GM19240 (cell line): ENCODE data around the gene ANXA7.

Experiments
- DNase-seq: peaks from one replicate; pipeline ENCODE4 v3.0.0; 2011; ENCODE audit warnings: low spot score; ENCODE audit not compliant: insufficient read length

ANXA7 gene

GRCh38 chr10:73413528-73414229 lies at the start of gene ANXA7:
Gene ANXA7, minus strand, starts transcription at chr10:73414058. Its CDS starts 13,202 bp downstream, at chr10:73400856.
- peak; percentile 92 for DNase-seq

DNA sequence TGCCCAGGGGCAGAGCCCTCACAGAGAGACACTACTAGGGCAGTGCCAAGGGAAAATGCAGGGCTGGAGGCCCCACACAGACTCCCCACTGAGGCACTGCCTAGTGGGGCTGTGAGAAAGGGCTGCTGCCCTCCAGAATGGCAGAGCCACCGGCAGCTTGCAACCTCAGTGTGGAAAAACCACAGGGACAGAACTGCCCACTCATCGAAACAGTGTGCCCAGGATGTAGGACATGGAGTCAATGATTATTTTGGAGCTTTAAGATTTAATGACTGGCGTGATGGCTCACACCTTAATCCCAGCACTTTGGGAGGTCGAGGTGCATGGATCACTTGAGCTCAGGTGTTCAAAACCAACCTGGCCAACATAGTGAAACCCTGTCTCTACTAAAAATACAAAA lies 47.0 kb upstream of the ANXA7 start:
- DNase-seq, result no peak

GRCh38 chr10:73459683-73460314 lies 45.9 kb upstream of the ANXA7 start:
- DNase-seq, result no peak

GRCh38 chr10:73456187-73456890 lies 42.5 kb upstream of the ANXA7 start:
- no peak for DNase-seq

DNA sequence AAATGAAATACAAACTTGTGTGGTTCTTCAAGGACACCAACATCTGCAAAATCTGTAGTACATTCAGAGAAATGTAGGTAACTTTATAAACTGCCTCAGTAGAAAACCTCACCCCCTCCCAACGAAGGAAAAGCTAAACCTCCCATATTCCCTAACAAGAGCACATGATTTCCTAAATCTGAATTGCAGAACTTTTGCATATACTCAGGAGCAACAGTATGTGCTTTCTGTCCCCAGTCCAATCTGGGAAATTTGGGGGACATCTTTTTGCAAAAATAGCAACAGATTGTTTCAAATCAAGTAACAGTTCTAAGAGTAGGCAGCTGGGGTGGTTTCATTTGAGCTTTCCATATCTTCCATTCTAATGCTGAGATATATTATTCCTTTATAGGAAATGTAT lies 35.3 kb upstream of the ANXA7 start:
- DNase-seq, result no peak

- DNase-seq, result no peak
These were observed 34.5 kb upstream of the ANXA7 start for GRCh38 chr10:73448384-73448783.

- no peak for DNase-seq
These were observed 33.1 kb upstream of the ANXA7 start for GRCh38 chr10:73446926-73447325.

DNA sequence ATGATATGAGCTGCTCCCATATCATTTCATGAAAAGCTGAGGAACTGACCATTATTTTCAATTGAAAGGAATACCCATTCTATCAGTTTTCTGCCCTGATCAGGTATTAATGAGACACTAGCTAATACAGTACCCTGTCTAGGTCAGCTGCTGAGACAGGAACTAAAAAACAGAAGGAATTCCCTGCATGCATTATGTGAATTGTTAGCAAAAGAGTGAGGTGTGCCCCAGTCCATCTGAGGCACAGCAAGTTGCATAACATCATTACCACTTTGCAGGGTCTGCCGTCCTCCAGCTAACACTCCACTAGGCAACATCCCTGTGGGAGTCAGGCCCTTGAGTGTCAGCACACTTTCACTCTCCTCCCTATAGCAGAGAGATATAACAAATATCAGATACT lies 30.6 kb upstream of the ANXA7 start:
- no peak for DNase-seq

DNA sequence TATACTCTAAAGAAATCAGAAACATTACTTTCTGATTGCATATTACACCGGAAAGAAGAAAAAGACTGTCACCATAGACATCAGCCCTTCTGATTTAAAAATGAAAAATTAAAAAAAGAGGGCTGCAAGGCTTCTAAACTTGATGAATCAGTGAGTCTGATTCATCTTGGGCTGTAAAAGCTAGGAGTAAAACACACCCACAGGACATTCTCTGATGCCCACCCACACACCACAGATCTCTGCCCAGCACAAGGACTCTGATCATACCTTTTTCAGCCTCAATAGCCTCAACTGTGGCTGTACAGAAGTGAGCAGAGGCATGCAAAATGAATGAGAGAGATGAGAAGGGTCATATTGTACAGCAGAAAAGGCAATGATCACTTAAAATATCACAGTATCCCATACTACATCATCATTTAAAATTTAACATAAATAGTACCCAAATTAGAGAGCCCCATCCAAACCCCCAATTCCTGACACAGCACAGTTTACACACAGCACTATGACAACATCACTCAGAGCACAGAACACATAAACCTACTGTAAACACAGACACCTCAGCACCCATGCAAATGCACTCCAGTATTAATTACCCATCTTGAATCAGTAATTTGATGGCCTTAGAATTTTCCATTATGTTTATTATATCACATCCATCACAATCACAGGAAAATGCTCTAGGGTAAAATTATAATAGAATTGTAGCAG lies 25.9 kb upstream of the ANXA7 start:
- no peak for DNase-seq

DNA sequence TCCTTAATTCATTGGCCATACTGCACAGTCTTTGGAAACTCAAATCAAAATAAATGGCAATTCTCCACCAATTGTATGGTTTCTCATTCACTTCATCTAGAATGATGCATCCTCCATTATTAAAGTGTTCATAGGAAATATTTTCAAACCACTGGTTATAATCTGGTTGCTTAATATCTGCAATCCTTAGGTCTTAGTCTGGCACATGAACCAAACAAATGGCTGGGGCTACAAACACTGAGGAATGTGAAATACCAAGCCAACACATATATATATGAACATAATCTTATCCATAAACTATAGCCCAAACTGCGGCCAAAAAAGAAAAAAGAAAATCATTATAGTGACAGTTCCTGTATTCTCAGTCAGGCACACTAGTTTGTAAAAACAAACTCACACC lies 25.2 kb upstream of the ANXA7 start:
- no peak for DNase-seq

DNA sequence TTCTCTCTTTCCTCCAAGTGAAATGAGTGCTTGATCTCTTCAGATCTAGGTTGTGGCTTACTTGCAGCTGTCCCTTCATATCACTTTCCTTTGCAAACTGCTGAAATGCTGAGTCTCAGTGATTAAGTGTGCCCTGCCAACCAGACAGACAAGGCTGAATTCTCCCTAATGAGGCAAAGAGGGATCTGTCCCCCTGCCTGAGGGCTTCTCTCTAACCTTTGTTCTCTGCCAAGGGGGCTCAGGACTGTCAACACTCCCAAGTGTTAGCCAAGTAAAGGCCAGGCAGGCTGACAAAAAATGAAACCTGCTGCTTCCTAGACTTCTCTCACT lies 19.6 kb upstream of the ANXA7 start, which contains the start of gene MSS51:
Gene MSS51, minus strand, starts transcription at position 24 of the 330 bp plus-strand sequence. CDS start 5,277 bp downstream, outside the sequence.
- no peak for DNase-seq

DNA sequence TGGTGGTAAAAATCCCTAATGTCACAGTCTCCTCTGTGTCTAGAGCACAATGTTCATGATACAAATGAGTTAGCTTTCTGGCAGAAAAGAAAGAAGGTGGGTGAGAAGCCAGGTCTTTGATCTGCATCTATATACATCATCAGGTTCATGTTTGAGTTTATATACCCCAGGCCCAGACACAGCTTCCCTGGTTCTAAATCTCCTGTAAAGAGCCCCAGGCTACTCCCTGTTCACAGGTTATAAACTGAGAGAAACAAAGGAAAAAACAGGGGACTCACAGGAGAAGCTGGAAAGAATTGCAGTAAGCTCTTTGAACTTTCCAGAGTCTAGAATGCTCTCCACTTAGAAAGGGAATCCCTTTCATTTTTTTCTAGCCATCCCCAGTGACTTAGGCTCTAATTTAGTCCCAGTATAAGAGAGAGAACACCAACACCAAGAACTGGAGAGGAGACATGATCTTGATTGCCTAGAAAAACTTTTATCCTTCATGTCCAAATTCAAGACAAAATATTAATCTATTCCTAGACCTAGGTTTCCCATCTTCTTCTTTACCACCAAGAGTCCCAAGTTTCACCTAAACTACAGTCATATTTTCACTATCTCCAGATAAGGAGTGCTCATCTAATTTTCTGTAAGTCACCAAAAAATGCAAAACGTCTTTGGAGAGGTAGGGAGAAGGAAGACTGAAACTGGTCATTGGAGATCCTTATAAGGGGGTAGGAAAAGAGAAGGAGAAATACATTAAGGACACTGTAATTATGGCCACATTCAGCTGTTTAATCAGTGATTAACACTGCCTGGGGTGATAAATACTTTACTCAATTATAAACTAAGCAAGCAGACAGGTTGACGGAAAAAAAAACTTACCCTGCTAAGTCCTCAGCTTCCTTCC lies 19.0 kb upstream of the ANXA7 start:
- no peak for DNase-seq

DNA sequence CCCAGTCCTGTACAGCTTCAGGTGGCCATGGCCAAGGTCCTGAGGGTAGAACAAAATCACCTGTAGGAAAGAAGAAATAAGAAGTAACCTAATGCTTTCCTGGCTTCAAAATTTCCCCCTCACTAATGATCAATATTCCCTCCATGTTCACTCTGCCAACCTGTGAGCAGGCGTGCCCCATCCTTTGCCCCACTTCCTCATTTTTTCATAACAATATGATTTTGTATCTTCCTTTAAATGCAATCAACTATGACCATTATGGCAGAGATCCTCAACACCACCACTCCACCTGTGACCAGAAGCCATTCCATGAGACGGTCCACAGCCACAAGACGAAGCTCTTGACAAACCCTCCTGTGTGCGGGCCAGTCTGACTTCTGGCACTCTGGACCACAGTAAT lies 12.5 kb upstream of the ANXA7 start:
- DNase-seq, result no peak

GRCh38 chr10:73424478-73424877 lies 10.6 kb upstream of the ANXA7 start:
- DNase-seq, result no peak

- no peak for DNase-seq
These were observed 9.5 kb upstream of the ANXA7 start for GRCh38 chr10:73423309-73423708.

DNA sequence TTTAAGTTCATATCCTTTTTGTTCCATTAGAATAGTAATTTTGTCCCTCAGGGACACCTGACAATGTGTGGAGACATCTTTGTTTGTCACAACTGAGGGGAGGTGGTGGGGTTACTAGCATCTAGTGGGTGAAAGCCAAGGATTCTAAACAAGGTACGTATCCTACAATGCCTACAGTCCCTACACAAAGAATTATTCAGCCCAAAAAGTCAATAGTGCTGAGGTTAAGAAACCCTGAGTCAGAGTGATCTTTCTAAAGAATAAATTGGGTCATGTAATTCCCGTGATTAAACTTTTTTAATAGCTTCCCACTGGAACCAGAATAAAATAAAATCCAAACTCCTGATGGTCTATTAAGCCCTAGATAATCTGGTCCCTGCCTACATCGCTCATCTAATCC lies 2.7 kb upstream of the ANXA7 start:
- no peak for DNase-seq

DNA sequence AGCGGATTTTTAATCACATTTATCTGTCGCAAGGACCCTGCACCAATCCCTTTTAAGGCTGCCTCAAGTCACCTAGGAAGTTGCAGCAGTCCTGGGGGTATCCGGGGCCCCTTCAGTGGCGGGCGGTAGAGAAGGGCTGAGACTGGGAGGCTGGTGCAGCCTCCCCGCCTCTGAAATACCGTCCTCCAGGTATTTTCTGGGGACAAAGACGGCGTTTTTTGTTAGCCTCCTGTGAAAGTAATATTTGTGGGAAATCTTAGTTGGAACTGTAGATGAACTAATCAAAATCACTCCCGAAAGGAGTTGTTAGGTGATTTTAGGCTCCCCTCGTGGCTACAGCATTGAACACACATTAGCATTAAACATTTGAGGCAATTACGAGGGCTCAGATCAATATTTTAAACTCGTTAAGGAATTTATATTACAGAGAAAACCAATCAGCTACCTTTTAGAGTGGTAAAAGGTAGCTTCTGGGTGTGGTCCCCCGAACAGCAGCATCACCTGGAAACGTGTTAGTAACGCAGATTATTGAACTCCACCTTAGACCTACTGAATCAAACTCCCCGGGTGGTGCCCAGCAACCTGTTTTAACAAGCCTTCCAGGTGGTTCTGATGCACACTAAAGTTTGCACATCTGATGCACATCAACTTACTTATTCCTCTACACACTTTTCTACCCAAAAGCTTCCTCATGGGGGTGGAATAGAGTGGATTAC lies 530 bp upstream of the ANXA7 start:
- no peak for DNase-seq

DNA sequence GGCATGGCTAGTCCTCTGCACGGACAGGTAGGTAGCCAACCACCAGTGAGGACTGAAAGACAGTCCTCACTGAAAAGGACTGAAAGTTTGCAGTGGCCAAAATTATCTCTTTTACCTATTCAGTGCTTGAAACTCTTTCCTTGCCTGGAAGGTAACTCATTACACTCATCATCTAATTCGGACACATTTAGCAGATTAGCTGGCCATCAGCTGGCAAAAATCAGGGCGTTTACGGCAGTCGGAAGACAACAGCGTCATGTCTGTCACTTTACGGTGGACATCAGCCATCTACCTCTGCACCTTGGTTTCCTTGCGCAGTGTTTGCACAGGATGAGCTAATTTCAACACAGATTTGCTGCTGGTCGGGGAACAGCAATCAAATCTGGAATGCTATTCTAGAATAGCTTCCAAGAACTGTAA lies 740 bp downstream of the ANXA7 start:
- DNase-seq, result no peak

DNA sequence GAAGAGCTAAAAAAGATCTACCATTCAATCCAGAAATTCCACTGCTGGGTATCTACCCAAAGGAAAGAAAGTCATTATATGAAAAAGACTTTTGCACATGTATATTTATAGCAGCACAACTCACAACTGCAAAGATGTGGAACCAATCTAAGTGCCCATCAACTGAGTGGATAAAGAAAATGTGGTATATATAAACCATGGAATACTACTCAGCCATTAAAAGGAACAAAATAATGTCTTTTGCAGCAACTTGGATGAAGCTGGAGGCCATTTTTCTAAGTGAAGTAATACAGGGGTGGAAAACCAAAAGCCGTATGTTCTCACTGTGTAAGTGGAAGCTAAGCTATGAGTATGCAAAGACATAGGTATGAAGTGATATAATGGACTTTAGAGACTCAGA lies 3.0 kb downstream of the ANXA7 start:
- DNase-seq, result no peak

- no peak for DNase-seq
These were observed 4.8 kb downstream of the ANXA7 start for GRCh38 chr10:73408978-73409521.
